Fibroblast of upper back skin (primary cell): Measurements from ENCODE around the gene SDR39U1.

Experiments used
- DNase-seq: peaks from one replicate; pipeline ENCODE4 v3.0.0-alpha.2; 2013

SDR39U1 gene

GRCh38 chr14:24428628-24429394 is 13.8 kb downstream of the SDR39U1 start:
- no peak for DNase-seq

GRCh38 chr14:24427537-24428508 is 14.8 kb downstream of the SDR39U1 start:
- DNase-seq, result no peak

- no peak for DNase-seq
Observed at GRCh38 chr14:24426912-24427536, 15.6 kb downstream of the SDR39U1 start.

- no peak for DNase-seq
Observed at GRCh38 chr14:24426150-24426911, 16.2 kb downstream of the SDR39U1 start.

- DNase-seq, result peak; percentile 77
Observed at GRCh38 chr14:24425704-24426103, 16.9 kb downstream of the SDR39U1 start.

GRCh38 chr14:24422694-24423601 is 19.6 kb downstream of the SDR39U1 start:
- DNase-seq, result no peak

- no peak for DNase-seq
Observed at GRCh38 chr14:24422261-24422660, 20.3 kb downstream of the SDR39U1 start.

- no peak for DNase-seq
Observed at GRCh38 chr14:24418492-24418873, 24.1 kb downstream of the SDR39U1 start.

GRCh38 chr14:24417832-24418491 is 24.6 kb downstream of the SDR39U1 start:
- DNase-seq, result no peak

- DNase-seq, result no peak
Observed at GRCh38 chr14:24416932-24417619, 25.5 kb downstream of the SDR39U1 start.

- DNase-seq, result no peak
Observed at GRCh38 chr14:24416254-24416931, 26.2 kb downstream of the SDR39U1 start.

- DNase-seq, result no peak
Observed at GRCh38 chr14:24415421-24416253, 26.9 kb downstream of the SDR39U1 start.

GRCh38 chr14:24414732-24415420 is 27.7 kb downstream of the SDR39U1 start:
- DNase-seq, result no peak

GRCh38 chr14:24414077-24414476 is 28.5 kb downstream of the SDR39U1 start:
- no peak for DNase-seq

- peak; percentile 51 for DNase-seq
Observed at GRCh38 chr14:24411443-24412389, 30.9 kb downstream of the SDR39U1 start.

GRCh38 chr14:24409956-24410355 is 32.6 kb downstream of the SDR39U1 start:
- no peak for DNase-seq

- no peak for DNase-seq
Observed at GRCh38 chr14:24409192-24409591, 33.4 kb downstream of the SDR39U1 start.
